Activated CD4-positive, alpha-beta T cell treated with anti-CD3 and anti-CD28 coated beads, Interleukin-2, amount 50 U/mL, for 16 hours (primary cell): Measurements from ENCODE around the gene EP400.
"Not testable (repeated sequence)": the region's sequence is repeated elsewhere in the genome, so short reads cannot be mapped to it uniquely, and the experiment has no call there.

Source experiments
- DNase-seq: peaks from one replicate; pipeline ENCODE4 v3.0.0-alpha.2; 2020

The EP400 gene

DNA sequence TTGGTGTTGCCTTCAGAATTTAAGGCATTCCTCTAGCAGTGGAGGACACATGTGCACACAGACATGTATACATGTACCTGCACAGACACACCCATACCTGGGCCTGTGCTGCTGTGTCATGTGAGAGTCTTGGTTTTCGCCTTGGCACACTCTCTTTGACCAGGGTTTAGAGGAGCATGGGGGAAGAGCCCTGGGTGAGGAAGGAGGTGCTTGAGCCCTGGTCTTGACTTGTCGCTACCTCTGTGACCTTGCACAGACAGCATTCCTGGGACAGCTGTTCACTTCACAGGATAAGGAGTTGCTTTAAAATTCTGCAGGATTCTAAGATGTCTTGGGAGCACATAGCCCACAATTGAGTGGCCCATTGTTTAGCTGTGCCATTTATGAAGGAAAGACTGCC is 99.7 kb downstream of the EP400 start:
- no peak for DNase-seq

DNA sequence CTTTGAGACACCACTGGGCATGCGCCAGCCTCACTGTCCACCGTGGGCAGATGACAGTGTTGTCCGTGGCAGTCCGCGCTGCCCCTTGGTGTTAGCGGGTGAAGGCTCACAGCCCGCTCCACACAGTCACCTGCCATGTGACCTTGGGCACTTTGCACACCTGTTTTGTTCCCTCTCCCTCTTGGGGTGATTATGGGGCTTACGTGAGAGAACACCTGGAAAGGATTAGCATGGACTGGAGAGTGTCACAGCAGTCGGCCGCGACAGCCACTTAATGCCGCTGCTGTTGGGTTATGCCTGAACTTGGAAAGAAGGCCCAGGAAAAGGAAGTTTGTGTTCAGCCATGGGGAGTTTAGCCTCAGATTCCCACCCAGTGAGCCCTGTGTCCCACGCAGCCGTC is 100.1 kb downstream of the EP400 start:
- DNase-seq: no peak

DNA sequence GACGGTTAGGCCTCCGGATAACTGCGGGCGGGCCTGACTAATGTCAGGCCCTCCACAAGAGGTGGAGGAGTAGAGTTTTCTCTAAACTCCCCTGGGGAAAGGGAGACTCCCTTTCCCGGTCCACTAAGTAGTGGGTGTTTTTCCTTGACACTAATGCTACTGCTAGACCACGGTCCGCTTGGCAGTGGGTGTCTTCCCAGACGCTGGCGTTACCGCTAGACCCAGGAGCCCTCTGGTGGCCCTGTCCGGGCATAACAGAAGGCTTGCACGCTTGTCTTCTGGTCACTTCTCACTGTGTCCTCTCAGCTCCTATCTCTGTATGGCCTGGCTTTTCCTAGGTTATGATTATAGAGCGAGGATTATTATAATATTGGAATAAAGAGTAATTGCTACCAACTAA is 102.0 kb downstream of the EP400 start:
- DNase-seq: not testable (repeated sequence)

DNA sequence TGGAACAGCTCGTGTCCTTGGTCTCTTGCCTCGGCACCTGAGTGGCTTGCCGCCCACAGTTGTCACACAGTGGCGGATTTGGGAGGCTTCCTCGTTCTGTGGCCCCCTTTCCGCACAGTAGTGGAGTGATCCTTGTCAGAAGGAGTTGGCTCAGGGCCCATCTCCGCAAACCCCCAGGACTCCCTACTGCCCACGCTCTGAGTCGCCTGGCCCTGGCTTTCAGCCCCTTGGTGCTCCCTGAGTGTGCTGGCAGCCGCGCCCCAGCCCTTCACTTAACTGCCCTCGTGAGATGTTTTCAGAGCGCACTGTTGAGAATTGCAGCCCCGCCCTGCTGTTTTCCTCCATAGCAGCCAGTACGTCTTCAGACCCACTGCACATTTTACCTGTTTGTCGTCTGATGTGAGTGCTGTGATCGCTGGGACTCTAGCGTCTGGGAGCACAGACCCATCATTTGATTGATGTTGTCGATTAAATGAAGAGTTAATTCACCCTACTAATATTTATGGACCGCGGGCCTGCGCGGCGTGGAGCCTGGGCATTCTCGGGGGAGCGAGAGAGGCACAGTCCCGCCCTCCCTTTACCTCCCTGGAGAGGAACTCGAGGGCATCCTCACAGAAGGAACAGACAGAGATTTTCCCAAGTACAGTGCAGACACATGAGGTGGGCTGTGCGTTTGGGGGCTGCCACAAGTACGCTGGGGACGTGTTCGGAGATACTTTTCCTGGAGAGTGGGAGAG is 102.6 kb downstream of the EP400 start:
- DNase-seq: no peak

DNA sequence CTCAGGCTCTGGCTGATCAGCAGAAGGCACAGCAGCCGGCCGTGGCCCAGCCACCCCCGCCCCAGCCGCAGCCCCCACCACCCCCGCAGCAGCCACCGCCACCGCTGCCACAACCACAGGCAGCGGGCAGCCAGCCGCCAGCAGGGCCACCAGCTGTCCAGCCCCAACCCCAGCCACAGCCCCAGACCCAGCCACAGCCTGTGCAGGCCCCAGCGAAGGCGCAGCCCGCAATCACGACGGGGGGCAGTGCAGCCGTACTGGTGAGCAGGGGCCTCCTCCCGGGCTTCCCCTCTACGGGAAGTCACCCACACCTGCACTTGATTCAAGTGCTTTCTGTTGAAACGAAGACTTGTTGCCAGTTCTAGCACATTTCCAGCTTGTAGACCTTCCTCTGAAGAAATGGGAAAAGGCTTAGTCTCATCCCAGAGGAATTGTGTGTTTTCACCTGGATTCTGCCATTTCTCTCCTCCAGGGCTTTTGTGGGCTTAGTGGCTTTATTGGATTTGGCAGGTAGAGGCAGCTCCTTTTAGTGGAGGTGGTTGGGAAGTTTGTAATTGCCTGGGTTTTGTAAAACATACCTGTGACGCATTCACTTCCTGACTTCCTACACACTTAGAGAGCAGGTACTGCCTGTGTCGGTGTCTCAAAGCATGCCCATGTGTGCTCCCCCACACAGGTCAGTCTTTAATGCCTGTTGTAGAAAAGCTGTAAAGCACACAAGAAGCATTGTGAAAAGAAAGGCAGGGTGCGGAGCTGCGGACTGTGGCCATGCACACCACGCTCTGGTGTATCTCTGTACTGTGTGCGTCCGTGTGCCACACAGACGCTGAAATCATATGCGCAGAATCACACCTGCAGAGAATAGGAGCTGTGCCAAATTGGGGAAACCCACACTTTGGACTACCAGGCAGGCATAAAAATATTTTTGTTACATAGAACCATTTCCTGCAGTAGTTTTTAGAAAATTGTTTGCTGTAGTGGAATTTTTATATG is 103.9 kb downstream of the EP400 start:
- DNase-seq: no peak

DNA sequence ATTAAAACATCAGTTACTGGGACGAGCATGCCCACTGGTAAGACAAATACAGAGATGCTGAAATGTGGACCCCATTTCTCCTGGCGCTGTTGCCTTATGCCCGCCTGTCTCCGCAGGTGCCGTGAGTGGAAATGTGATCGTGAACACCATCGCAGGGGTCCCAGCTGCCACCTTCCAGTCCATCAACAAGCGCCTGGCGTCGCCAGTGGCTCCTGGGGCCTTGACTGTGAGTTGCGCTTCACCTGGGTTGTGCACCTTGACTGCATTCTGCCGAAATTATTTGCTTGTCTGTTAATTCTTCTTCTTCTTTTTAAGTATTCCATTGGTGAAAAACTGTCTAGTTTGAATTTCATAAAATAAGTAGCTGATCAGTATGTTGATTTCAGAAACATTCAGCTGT is 105.2 kb downstream of the EP400 start:
- DNase-seq: no peak

DNA sequence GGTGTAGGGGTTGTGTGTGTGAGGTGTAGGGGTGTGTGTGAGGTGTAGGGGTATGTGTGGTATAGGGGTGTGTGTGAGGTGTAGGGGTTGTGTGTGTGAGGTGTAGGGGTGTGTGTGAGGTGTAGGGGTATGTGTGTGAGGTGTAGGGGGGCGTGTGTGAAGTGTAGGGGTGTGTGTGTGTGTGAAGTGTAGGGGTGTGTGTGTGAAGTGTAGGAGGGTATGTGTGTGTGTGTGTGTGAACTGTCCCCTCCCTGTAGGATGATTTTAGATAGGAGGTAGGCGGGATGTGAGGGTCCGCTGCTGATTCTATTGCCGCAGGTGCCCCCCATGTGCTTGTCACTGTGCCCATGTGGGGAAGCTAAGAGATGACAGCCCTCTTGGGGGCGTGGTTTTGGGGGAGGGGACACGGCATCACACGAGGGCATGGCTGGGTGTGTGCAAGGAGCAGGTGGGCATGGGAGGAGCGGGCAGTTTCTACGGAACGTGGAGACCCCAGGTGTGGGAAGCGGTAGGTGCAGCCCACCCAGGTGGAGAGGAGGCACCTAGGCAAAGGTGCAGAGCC is 105.9 kb downstream of the EP400 start:
- DNase-seq: no peak

DNA sequence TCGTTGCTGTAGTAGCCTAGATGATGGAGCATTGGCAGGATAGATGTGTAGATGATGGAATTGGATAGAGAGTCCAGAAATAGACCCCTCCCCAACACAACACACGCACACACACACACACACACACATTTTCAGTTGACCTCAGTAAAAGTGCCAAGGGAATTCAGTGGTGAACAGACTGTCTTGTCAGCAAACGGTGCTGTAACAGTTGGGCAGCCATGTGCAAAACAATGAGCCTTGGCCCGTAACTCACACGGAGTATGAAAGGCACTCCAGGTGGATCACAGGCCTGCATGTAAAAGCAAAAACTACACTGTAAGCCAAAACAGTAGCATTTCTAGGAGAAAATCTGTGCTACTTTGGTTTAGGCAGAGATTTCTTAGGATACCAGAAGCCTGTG is 106.6 kb downstream of the EP400 start:
- no peak for DNase-seq

DNA sequence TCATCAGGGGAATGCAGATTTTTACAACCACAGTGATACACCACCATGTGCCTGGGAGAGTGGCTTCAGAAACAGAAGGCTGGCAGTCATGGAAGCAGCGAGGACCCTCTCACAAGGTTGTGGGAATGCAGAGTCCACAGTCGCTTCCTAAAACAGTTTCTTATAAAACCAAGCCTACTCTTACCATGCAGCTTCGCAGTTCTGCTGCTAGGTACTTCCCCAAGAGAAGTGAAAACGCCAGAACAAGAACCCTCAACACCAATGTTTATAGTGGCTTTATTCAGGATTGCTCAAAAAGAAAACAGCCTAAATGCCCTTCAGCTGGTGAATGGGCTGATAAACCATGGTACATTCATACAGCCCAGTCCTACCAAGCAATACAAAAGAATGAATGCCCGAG is 107.2 kb downstream of the EP400 start:
- no peak for DNase-seq

DNA sequence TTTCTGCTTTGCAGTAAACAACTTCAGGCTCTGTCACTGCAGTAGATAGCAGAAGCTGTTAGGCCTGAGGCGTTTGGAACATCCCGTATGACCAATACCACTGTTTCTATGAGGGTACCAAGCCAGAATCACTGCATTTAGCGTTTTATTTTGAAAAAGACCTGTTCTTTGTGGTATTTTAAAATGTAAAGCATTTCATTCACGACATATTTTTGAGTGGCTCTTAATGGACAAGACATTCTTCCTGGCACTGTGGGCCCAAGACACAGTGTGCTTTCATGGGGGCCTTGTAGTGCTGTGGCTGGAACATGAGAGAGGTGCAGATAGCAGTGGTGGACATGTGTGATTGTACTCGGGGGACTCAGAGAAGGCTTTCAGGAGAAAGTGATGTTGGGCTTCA is 107.9 kb downstream of the EP400 start:
- DNase-seq: no peak

DNA sequence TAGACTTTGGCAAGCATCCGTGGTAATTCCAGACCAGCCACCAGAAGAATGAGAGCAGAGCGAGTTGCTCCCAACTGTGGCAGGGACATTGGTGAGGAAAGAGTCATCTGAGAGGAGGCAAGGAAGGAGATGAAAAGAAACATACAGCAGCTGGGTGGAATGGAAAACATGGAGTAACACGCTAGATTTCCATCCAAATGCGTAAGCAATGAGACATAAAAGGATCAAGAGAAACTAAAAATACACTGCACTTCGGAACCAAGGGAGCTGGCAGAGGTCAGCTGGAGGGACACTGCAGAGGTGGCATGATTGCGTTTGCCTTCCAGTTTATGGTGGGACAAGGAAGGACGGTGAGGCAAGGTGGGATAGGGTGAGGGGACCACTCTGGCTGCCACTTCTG is 111.5 kb downstream of the EP400 start:
- no peak for DNase-seq

DNA sequence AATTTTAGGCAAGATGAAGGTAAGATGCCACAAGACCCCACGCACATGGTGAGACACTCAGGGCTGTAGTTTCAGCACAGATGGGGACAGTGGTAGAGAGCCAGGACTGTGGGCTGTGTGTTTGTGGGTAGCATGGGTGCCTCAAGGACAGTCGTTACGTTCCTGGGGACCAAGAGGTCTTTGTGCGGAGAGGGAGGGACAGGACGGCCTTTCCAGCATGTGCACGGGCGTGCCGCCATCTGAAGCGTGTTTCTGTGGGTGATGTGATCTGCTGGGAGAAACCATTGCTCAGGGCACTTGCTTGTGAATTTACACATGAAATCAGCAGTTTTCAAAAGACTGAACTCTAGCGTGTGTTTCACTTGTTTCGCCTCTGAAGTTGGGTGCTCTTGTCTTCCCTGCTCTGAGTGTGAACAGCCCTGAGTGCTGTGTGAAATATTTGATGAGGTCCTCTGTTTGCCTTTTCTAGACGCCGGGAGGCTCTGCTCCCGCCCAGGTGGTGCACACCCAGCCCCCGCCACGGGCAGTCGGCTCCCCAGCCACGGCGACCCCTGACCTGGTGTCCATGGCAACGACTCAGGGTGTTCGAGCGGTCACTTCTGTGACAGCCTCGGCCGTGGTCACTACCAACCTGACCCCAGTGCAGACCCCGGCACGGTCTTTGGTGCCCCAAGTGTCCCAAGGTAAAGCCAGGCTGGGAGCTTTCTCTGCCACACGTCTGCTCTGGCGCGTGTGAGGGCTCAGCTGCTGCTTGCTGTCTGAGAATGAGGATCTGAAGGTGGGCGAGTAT is 112.1 kb downstream of the EP400 start:
- no peak for DNase-seq

DNA sequence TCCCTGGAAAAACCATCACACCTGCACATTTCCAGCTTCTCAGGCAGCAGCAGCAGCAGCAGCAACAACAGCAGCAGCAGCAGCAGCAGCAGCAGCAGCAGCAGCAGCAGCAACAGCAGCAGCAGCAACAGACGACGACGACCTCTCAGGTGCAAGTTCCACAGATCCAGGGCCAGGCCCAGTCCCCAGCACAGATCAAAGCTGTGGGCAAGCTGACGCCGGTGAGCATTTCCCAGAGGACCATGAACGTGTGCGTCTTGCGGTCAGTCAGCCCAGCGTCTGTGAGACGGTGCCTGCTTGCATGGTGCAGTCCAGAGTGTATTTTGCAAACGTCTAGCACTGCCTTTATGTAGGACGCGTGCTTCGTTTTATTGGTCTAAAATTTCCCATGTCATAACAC is 112.7 kb downstream of the EP400 start:
- DNase-seq: no peak

DNA sequence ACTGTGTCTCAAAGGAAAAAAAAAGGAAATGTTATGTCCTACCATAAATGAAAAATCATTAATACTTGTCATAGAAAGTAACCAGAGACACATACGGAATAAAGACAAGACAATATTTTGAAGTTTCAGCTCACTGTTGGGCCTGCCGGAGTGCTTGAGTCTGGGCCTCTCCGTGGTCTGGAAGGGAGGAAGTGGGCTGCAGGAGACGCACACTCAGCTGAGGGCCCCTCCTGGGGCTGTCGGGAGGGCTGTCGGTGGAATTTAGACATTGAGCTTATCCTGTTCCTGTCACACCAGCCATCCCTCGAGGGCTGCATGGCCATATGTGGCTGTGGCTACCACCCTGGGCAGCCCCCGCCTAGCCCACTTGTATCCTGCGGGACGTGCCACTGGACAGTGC is 113.7 kb downstream of the EP400 start:
- DNase-seq: no peak

DNA sequence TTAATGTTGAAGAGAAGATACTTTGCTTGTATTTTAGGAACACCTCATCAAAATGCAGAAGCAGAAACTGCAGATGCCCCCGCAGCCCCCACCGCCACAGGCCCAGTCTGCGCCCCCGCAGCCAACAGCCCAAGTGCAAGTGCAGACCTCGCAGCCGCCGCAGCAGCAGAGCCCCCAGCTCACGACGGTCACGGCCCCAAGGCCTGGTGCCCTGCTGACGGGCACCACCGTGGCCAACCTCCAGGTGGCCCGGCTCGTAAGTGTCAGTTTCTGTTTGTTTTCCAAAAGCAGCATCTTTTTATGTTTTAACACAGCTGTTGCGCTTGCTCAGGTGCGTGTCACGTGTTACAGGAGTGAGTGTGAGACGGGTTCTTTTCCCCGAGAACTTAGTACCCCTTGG is 114.9 kb downstream of the EP400 start:
- no peak for DNase-seq

DNA sequence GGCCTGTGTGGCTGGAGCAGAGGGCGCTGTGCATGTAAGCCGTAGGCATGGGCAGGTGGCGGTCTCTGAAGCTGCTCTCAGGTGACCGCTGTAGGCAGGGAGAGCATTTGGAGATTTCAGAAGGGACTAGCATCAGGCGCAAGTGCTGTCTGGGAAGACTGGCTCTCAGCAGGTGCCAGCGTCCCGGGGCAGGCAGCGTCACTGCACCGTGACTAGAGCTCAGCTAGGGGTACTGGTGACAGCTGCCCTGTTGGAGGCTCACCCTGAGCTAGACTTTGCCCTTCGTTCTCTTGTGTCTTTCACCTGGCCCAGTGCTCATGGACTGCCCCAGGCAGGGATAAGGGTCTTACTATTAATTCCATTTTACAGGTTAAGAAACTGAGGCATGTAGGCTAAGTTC is 115.5 kb downstream of the EP400 start:
- DNase-seq: no peak

DNA sequence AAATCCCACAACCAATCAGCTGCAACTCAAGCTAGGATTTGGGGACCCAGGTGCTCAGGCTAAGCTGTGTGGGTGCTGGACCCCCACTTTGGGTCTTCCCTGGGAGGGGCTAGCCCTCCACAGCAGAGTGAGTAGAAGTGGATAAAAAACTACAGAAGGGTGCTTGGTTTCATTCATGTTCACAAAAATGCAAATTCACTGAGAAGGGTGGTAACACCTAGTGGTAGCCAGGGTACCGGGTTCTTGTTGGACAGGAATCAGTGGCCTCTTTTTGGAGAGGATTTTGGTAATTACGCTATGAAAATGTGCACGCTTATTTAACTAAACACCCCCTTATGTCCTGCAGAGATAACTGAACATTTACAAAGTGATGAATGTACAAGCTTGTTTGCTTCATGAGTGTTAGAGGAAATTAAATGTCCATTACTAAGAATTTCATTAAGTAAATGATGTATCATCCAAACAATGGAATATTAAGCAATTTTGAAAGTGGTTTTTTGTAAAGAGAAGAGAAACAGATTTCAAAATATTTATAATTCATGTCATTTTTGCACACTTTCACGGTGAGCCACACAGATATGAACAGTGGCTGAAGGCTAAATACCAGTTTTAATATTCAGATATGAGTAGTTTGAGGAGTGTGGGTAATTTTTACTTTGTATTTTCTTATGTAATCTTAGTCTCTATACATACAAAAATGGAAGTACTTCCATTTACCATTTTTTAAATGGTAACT is 116.0 kb downstream of the EP400 start:
- DNase-seq: no peak

DNA sequence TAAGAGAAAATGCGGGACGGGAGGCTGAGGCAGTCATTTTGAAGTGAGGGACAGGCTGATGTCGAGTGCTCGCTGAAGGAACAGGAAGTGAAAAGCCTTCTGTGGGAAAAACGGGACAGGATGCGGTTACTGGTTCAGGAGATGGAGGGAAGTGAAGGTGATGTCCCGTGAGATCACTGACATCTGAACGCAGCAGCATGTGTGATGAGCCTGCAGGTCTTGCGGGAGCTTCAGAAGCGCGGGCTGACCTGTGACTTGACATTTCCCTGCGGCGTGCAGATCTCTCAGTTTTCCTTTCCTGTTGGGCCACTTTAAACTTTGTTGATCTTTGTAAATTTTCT is 116.6 kb downstream of the EP400 start:
- DNase-seq: peak; percentile 68

DNA sequence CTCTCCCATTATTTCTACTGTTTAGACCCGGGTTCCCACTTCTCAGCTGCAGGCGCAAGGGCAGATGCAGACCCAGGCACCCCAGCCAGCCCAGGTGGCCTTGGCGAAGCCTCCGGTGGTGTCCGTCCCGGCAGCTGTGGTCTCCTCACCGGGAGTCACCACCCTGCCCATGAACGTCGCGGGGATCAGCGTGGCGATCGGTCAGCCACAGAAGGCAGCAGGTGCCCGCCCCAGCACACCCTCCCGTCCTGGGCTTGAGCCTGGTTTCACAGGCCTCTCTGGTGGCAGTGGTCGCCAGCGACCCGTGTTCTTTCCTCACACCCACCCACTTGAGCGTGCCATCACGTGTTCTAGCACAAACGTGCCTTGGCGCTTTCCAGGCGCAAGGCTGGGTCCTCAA is 117.0 kb downstream of the EP400 start:
- DNase-seq: no peak

DNA sequence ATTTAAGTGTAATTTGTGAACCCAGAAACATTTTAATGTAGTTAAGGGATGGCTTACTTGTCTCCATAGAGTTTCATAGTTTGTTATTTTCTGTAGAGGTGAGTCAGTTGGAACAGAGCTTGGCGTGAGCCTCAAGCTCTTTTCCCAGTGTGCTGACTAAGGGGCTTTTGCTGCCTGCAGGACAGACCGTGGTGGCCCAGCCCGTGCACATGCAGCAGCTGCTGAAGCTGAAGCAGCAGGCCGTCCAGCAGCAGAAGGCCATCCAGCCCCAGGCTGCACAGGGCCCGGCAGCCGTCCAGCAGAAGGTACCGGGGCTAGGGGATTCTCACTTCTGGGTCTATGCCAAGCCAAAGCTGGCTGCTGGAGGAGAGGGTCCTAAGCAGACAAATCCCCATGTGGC is 117.4 kb downstream of the EP400 start:
- no peak for DNase-seq

DNA sequence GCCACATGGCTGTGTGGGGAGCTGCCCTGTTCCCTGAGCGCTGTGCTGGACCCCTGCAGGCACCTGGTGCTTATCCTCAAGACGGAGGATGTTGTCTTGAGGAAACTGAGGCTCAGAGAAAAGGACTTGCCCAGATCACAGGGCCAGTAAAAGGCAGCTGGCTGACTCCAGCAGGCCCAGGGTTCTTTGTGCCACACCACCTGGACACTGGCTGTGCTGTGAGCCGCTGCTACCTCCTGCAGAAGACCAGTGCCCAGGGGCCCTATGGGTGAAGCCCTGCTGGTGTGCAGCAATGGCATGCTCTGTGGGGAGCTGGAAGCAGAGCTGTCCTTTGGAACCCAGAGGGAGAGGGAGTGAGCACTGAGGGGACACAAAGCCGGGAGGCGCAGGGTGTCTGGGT is 118.5 kb downstream of the EP400 start:
- no peak for DNase-seq

DNA sequence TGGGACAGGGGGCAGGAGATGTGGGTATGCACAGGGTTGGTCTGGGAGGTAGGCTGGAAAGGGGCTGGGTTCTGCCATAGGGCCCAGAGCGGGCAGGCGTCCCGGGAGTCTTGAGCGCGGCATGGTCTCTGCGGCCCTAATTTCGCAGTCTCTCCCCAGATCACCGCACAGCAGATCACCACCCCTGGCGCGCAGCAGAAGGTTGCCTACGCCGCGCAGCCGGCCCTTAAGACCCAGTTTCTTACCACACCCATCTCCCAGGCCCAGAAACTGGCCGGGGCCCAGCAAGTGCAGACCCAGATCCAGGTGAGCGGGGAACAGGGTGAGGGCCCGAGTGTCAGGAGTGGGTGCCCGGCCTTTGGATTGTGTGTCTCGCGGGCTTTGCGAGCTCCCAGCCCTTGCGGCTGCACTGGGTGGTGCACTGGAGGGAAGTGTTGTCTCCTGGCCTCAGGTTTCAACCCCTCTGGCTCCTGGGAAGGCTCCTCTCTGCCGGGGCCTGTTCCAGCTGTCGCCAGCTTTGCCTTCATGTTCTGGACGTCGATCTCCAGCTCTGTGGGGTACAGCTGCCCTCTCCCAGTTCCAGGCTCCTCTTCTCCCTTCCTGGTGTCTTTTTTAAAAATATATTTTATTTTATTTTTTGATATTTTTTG is 119.7 kb downstream of the EP400 start:
- no peak for DNase-seq
